HepG2 (cell line): ENCODE results near the gene ZC2HC1B. TPM values are rescaled to one million over a fixed set of nuclear protein-coding genes. Genes with fewer than 3 reads are reported as not detected.

Source experiments
- ATAC-seq: fragments of 200-7000 bp; cut with Tn5 transposase; 3 replicates; pipeline ENCODE4 v1.9.1; 2020; ENCODE audit warnings: mild to moderate bottlenecking, moderate library complexity
- BruUV-seq: library from RNA; stranded (reverse); fragments of 400-500 nt; replicated peaks from 2 replicates; lab custom pipeline; 2021; lab: Mats Ljungman, UMichigan
- CTCF ChIA-PET: fragments of 300-600 bp; formaldehyde crosslinking; extraction: SDS; loops from one replicate; lab custom pipeline; 2021; ENCODE audit warnings: low total read pairs, inconsistent platforms, low intra/inter-chr PET ratio; lab: Yijun Ruan, JAX
- POLR2A ChIA-PET: fragments of 350-600 bp; sonication (Branson Sonifier 250); formaldehyde crosslinking; loops from one replicate; lab custom pipeline; 2020; ENCODE audit warnings: antibody characterized with exemption, inconsistent platforms; lab: Yijun Ruan, JAX
- DNase-seq: peaks from one replicate; pipeline ENCODE4 v3.0.0-alpha.2; 2015; ENCODE audit warnings: low spot score
- FAIRE-seq: peaks from 3 replicates; lab custom pipeline; 2011; peaks lifted over from hg19 to GRCh38; lab: Jason Lieb, UNC
- H2AFZ ChIP-seq: one replicate; pipeline ENCODE4 v1.6.1; 2011; ENCODE audit warnings: low read length, inconsistent platforms
- H3K27ac ChIP-seq: fragments of 300-600 bp; 3 replicates; pipeline ENCODE4 v1.8.0; 2011; ENCODE audit warnings: mixed run types, mild to moderate bottlenecking, mixed read lengths, low read length, inconsistent platforms; ENCODE audit not compliant: insufficient read depth; ENCODE audit errors: extremely low read length
- H3K27me3 ChIP-seq, 2 experiments: fragments of 200-600 bp in 1 of 2; 2 replicates in 1 of 2; 3 replicates in 1 of 2; pipeline versions ENCODE4 v1.6.0 to v1.8.0; 2011; ENCODE audit warnings: low read length in 2 of 2, mild to moderate bottlenecking in 2 of 2, moderate library complexity in 2 of 2, inconsistent platforms in 1 of 2; ENCODE audit not compliant: insufficient read depth in 2 of 2, control insufficient read depth in 1 of 2
- H3K36me3 ChIP-seq, 2 experiments: fragments of 200-600 bp in 1 of 2; replicated peaks in 1 of 2; 2 replicates in 1 of 2; 3 replicates in 1 of 2; pipeline versions ENCODE4 v1.5.1 to v1.8.0; 2011; ENCODE audit warnings: low read length in 2 of 2, inconsistent platforms in 1 of 2; ENCODE audit not compliant: insufficient read depth in 2 of 2, control insufficient read depth in 1 of 2
- H3K4me1 ChIP-seq: 2 replicates; pipeline ENCODE4 v1.5.1; 2012; ENCODE audit warnings: low read length, inconsistent platforms; ENCODE audit not compliant: insufficient read depth
- H3K4me2 ChIP-seq: 2 replicates; pipeline ENCODE4 v1.6.0; 2011; ENCODE audit warnings: low read depth, low read length, inconsistent platforms
- H3K4me3 ChIP-seq, 3 experiments: fragments of 200-600 bp in 1 of 3; sonication (generic), shearing (Covaris generic) in 1 of 3; replicated peaks in 1 of 3; 2 replicates each; pipeline ENCODE4 v1.5.1; 2011 to 2016; ENCODE audit warnings: low read length in 3 of 3, inconsistent platforms in 2 of 3, low read depth in 2 of 3, mild to moderate bottlenecking in 2 of 3, control low read depth in 1 of 3, mixed read lengths in 1 of 3; ENCODE audit not compliant: insufficient read depth in 1 of 3
- H3K79me2 ChIP-seq: one replicate; pipeline ENCODE4 v1.6.1; 2011; ENCODE audit warnings: low read length, inconsistent platforms; ENCODE audit not compliant: insufficient read depth
- H3K9ac ChIP-seq: 2 replicates; pipeline ENCODE4 v1.6.0; 2011; ENCODE audit warnings: mild to moderate bottlenecking, low read depth, low read length, inconsistent platforms; ENCODE audit not compliant: insufficient read depth
- H3K9me3 ChIP-seq: 2 replicates; pipeline ENCODE4 v1.5.1; 2012; ENCODE audit warnings: mild to moderate bottlenecking, low read length
- H4K20me1 ChIP-seq: 2 replicates; pipeline ENCODE4 v1.6.0; 2011; ENCODE audit warnings: inconsistent platforms, mild to moderate bottlenecking, low read length, moderate library complexity; ENCODE audit not compliant: insufficient read depth
- FOXA3 ChIP-seq: IDR thresholded peaks from 2 replicates; pipeline ENCODE4 v1.6.1; 2016; ENCODE audit warnings: missing genetic modification reagents, missing compliant biosample characterization
- KMT2A ChIP-seq: sonication (generic); formaldehyde crosslinking; IDR thresholded peaks from 2 replicates; pipeline ENCODE4 v1.4.0; 2020; ENCODE audit warnings: missing genetic modification reagents
- MAFF ChIP-seq: IDR thresholded peaks from 2 replicates; pipeline ENCODE4 v1.6.1; 2011; ENCODE audit warnings: low read depth, low read length, improper control_type of control experiment
- MAFG ChIP-seq: sonication (generic); formaldehyde crosslinking; IDR thresholded peaks from 2 replicates; pipeline ENCODE4 v1.5.1; 2020; ENCODE audit warnings: mild to moderate bottlenecking, missing genetic modification reagents
- MYNN ChIP-seq: sonication (generic); formaldehyde crosslinking; IDR thresholded peaks from 2 replicates; pipeline ENCODE4 v1.4.0; 2020; ENCODE audit warnings: mild to moderate bottlenecking, low read depth, missing genetic modification reagents
- NAIF1 ChIP-seq: sonication (generic); formaldehyde crosslinking; IDR thresholded peaks from 2 replicates; pipeline ENCODE4 v1.5.0; 2020; ENCODE audit warnings: mild to moderate bottlenecking, missing genetic modification reagents, borderline replicate concordance
- NR2F1 ChIP-seq, 2 experiments: fragments of 450-650 bp in 1 of 2; formaldehyde crosslinking in 1 of 2; IDR thresholded peaks; 2 replicates each; pipeline versions ENCODE4 v1.5.0 to v1.6.1; 2016 to 2020; ENCODE audit warnings: mild to moderate bottlenecking in 1 of 2, missing compliant biosample characterization in 1 of 2, missing genetic modification reagents in 1 of 2, moderate library complexity in 1 of 2
- NR2F6 ChIP-seq, 2 experiments: IDR thresholded peaks; 2 replicates each; pipeline ENCODE4 v1.6.1; 2016; ENCODE audit warnings: antibody characterized with exemption in 1 of 2, mild to moderate bottlenecking in 1 of 2
- PHF8 ChIP-seq: sonication (generic); formaldehyde crosslinking; IDR thresholded peaks from 2 replicates; pipeline ENCODE4 v1.5.0; 2020; ENCODE audit warnings: missing genetic modification reagents
- RFX3 ChIP-seq: IDR thresholded peaks from 2 replicates; pipeline ENCODE4 v1.6.1; 2016; ENCODE audit warnings: missing biosample characterization, missing genetic modification reagents
- SMAD9 ChIP-seq: sonication (generic); formaldehyde crosslinking; IDR thresholded peaks from 2 replicates; pipeline ENCODE4 v1.5.1; 2020; ENCODE audit warnings: mild to moderate bottlenecking, missing genetic modification reagents
- ZBTB1 ChIP-seq: sonication (generic); formaldehyde crosslinking; IDR thresholded peaks from 2 replicates; pipeline ENCODE4 v1.4.0; 2020; ENCODE audit warnings: missing genetic modification reagents, borderline replicate concordance
- ZIK1 ChIP-seq: sonication (generic); formaldehyde crosslinking; IDR thresholded peaks from 2 replicates; pipeline ENCODE4 v1.5.0; 2020; ENCODE audit warnings: mild to moderate bottlenecking, low read depth, missing genetic modification reagents, borderline replicate concordance
- ZNF12 ChIP-seq: sonication (generic); formaldehyde crosslinking; IDR thresholded peaks from 2 replicates; pipeline ENCODE4 v1.5.0; 2020; ENCODE audit warnings: missing genetic modification reagents
- ZNF431 ChIP-seq: sonication (generic); formaldehyde crosslinking; IDR thresholded peaks from 2 replicates; pipeline ENCODE4 v1.9.0; 2022; ENCODE audit warnings: missing genetic modification reagents, low read depth, mild to moderate bottlenecking, borderline replicate concordance
- ZNF557 ChIP-seq: sonication (generic); formaldehyde crosslinking; IDR thresholded peaks from 2 replicates; pipeline ENCODE4 v1.4.0; 2020; ENCODE audit warnings: missing genetic modification reagents
- ZNF614 ChIP-seq: IDR thresholded peaks from 2 replicates; pipeline ENCODE4 v1.6.1; 2018; ENCODE audit warnings: missing biosample characterization, missing genetic modification reagents, inconsistent platforms, borderline replicate concordance
- ZNF777 ChIP-seq: sonication (generic); formaldehyde crosslinking; IDR thresholded peaks from 2 replicates; pipeline ENCODE4 v1.4.0; 2020; ENCODE audit warnings: missing genetic modification reagents
- WGBS: methylation state at CpG from one replicate; pipeline ENCODE4 v1.1.6; 2017; ENCODE audit warnings: low lambda C conversion rate; 5-methylcytosine and 5-hydroxymethylcytosine counted together
- in situ Hi-C: cut with HindIII; loops from 2 replicates; pipeline ENCODE4 v1.10.0; 2017; ENCODE audit warnings: low pct_unique_long_range_greater_than_20kb; ENCODE audit not compliant: extremely low pct_ligation_motif_present
- intact Hi-C: fragments of 100-400 bp; cut with micrococcal nuclease; formaldehyde crosslinking; loops from one replicate; pipeline ENCODE4 v1.10.0; 2022; ENCODE audit not compliant: unreplicated experiment
- polyA plus RNA-seq, 8 experiments: library from polyadenylated mRNA; depleted of rRNA in 3 of 8; stranded (reverse) in 7 of 8; unstranded in 1 of 8; fragments of >200 nt; fragmentation: Illumina TruSeq in 4 of 8; extraction: Trizol in 4 of 8; gene quantifications; 2 replicates each; pipeline versions ENCODE4 v1.2.1 to v1.2.3, GENCODE V29; 2011 to 2016; ENCODE audit warnings: low read depth in 4 of 8, missing spikeins in 1 of 8, mixed read lengths in 1 of 8; ENCODE audit not compliant: insufficient read depth in 1 of 8
- total RNA-seq, 5 experiments: library from RNA; depleted of rRNA; stranded (reverse); fragments of >200 nt; fragmentation: Illumina TruSeq; extraction: Trizol; gene quantifications; 2 replicates each; pipeline ENCODE4 v1.2.3, GENCODE V29; 2016; ENCODE audit warnings: low read depth in 1 of 5
- TF ChIP-seq, protein P1 (sequence below): IDR thresholded peaks from 2 replicates; pipeline ENCODE4 v1.6.1; 2018; ENCODE audit warnings: missing genetic modification reagents, mild to moderate bottlenecking, missing compliant biosample characterization

ZC2HC1B gene
- total and polyA plus RNA-seq, 2 of the 13 experiments (the other 11 are each of a cell fraction or from before 2014, with no cell fraction given) = not detected

DNA sequence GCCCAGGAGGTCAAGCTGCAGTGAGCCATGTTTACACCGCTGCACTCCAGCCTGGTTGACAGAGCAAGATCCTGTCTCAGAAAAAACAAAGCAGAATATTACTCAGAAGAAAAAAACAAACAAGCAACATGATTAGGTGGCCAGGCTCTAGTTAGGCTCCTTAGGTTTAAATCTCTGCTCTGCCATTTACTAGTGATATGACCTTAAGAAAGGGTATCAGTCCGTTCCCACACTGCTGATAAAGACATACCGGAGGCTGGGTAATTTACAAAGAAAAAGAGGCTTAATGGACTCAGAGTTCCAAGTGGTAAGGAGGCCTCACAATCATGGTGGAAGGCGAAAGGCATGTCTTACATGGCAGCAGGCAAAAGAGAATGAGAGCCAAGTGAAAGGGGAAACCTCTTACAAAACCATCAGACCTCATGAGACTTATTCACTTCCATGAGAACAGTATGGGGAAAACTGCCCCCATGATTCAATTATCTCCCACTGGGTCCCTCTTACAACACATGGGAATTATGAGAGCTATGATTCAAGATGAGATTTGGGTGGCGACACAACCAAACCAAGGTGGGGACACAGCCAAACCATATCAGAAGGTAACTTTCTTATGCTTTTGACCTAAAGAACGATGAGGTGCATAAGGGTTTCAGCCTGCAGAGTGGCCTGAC is 23.5 kb upstream of the ZC2HC1B start:
- H3K4me1 ChIP-seq = peaks cover 37% of the 10 kb centered on the region
- no peak for ATAC-seq
- DNase-seq = no peak
- in situ Hi-C loops = loop anchor here (5.0 kb wide), 2 partner anchors 163 to 263 kb away; partner anchors contain the start of gene PHACTR2
- H3K4me3 ChIP-seq = no peak overlapping the region
- H3K4me2 ChIP-seq = no peak overlapping the region
- no peaks in the 10 kb centered on the region for H4K20me1 ChIP-seq
- peaks cover 4 to 10% of the 10 kb centered on the region in 2 experiments; a peak in 4 of 5 replicates for H3K36me3 ChIP-seq
- FAIRE-seq = no peak
- no peak for TF ChIP-seq ZNF614 (CRISPR knock-in tag)
- TF ChIP-seq FOXA3 (CRISPR knock-in tag) = no peak
- no peak for TF ChIP-seq KMT2A (CRISPR knock-in tag)
- TF ChIP-seq RFX3 (CRISPR knock-in tag) = no peak
- TF ChIP-seq MAFF = no peak
- no peak for TF ChIP-seq ZIK1
- TF ChIP-seq NR2F6 (IDR thresholded peaks at IDR 0.05) = no peak
- TF ChIP-seq NR2F6 (CRISPR knock-in tag; IDR thresholded peaks at IDR 0.05) = no peak
- TF ChIP-seq MAFG (CRISPR knock-in tag) = no peak
- no peak for TF ChIP-seq PHF8
- TF ChIP-seq ZNF557 (CRISPR knock-in tag) = no peak
- no peak for TF ChIP-seq NR2F1 (CRISPR knock-in tag; IDR thresholded peaks at IDR 0.05)
- TF ChIP-seq ZNF431 (CRISPR knock-in tag) = no peak
- no peak for TF ChIP-seq NAIF1
- TF ChIP-seq MYNN = no peak
- no peak for TF ChIP-seq ZNF12 (CRISPR knock-in tag)
- TF ChIP-seq SMAD9 (CRISPR knock-in tag) = no peak
- no peak for TF ChIP-seq ZNF777 (CRISPR knock-in tag)
- TF ChIP-seq ZBTB1 = no peak
- TF ChIP-seq, protein P1, sequence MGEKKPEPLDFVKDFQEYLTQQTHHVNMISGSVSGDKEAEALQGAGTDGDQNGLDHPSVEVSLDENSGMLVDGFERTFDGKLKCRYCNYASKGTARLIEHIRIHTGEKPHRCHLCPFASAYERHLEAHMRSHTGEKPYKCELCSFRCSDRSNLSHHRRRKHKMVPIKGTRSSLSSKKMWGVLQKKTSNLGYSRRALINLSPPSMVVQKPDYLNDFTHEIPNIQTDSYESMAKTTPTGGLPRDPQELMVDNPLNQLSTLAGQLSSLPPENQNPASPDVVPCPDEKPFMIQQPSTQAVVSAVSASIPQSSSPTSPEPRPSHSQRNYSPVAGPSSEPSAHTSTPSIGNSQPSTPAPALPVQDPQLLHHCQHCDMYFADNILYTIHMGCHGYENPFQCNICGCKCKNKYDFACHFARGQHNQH (CRISPR knock-in tag) = no peak
- H2AFZ ChIP-seq = no peak overlapping the region
- H3K9ac ChIP-seq = no peak overlapping the region
- intact Hi-C loops = loop anchor here (5.0 kb wide), 2 partner anchors 148 to 163 kb away; partner anchors contain the start of gene PHACTR2
- no peaks in the 10 kb centered on the region for H3K9me3 ChIP-seq
- POLR2A ChIA-PET = no interaction called here
- no peaks in the 10 kb centered on the region; a peak in 1 of 5 replicates for H3K27me3 ChIP-seq
- no peak overlapping the region for H3K27ac ChIP-seq
- 89% methylated on average over 6 of the region's 6 CpGs for WGBS
- CTCF ChIA-PET = no interaction called here
- no TSS peak for BruUV-seq
- H3K79me2 ChIP-seq = peaks cover 21% of the 10 kb centered on the region
